ENCODE data around the gene AUH.
"Not testable (repeated sequence)": the region's sequence is repeated elsewhere in the genome, so short reads cannot be mapped to it uniquely, and the experiment has no call there.

Gene AUH

GRCh38 chr9:91207729-91208418, 153.8 kb downstream of the AUH start:
- no peak for DNase-seq (ENCODE audit: low spot score)

DNA sequence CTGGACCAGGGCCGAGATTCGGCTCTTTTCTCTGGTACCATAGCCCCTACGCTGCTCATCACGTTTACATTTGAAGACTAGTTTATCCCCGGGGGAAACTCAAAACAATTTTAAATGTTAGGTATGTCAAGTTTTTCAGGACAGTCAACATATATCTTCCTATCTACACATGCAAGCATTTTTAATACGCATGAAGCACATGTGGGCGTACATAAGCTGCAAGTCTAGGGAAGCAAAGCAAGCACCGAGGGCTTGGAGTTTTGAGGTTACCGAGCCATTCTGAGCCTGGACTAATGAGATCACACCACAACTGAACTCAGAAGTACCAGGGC, 154.4 kb downstream of the AUH start:
- DNase-seq (ENCODE audit: low spot score) = no peak

- no peak for DNase-seq (ENCODE audit: low spot score)
Observed at GRCh38 chr9:91206806-91207205, 154.9 kb downstream of the AUH start.

- DNase-seq (ENCODE audit: low spot score) = no peak
Observed at GRCh38 chr9:91202736-91203283, 158.9 kb downstream of the AUH start.

- DNase-seq (ENCODE audit: low spot score) = no peak
Observed at GRCh38 chr9:91200692-91201336, 160.9 kb downstream of the AUH start.

GRCh38 chr9:91199739-91200497, 161.8 kb downstream of the AUH start:
- no peak for DNase-seq (ENCODE audit: low spot score)

DNA sequence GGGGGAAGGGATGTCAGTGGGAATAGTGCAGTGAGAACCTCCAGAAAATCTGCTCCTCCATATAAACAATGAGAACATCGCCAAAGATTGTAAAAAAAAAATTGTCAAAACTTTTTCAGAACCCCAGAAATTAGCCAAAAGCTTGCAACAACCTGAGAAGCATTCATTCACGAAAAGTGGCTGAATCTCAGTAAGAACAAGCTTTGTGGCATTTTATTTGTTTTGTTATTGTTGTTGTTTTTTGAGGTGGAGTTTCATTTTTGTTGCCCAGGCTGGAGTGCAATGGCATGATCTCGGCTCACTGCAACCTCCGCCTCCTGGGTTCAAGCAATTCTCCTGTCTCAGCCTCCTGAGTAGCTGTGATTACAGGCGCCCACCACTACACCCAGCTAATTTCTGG, 162.8 kb downstream of the AUH start:
- DNase-seq (ENCODE audit: low spot score) = not testable (repeated sequence)

GRCh38 chr9:91198405-91198804, 163.3 kb downstream of the AUH start:
- DNase-seq (ENCODE audit: low spot score) = no peak

DNA sequence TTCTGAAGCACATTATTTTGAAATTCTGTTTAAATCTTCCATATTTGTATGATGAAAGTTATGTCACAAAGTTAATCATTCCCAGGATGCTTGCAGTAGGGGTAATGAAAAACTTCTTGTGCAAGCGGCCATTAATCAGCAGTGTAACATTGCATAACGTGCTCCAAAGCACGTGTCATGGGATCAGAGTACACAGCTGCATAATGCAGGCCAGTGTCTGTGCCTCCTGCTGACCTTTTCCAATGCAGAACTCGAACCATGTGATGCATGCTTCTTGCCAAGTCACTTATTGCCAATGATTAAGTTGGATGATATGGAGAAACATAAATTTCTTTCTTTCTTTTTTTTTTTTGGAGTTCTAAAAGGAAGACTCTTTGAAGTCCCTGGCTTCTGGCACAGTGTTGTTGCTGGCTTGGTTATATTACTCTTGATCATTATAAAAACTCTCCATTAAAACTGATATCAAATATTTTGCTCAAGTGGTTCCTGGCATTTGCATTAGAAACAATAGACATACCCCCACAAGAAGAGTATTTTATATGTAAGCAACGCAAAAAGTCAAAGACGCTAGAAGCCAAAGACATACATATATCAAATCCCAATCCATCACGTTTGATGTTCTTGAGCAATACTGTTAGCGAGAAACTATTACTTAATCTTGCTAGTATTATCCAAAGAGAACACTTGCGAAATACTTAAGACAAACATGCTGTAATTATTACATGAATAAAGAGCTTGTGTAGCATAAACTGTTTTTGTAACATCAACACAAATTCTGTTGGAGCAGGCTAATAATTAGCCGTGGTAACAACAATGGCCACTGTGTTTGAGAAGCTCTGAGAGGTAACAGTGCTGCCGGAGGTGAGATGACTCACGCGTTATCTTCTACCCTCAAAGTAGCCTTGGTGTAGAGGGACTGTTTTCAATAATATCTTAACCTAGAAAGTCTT, 164.2 kb downstream of the AUH start:
- DNase-seq (ENCODE audit: low spot score) = peak; percentile 38

DNA sequence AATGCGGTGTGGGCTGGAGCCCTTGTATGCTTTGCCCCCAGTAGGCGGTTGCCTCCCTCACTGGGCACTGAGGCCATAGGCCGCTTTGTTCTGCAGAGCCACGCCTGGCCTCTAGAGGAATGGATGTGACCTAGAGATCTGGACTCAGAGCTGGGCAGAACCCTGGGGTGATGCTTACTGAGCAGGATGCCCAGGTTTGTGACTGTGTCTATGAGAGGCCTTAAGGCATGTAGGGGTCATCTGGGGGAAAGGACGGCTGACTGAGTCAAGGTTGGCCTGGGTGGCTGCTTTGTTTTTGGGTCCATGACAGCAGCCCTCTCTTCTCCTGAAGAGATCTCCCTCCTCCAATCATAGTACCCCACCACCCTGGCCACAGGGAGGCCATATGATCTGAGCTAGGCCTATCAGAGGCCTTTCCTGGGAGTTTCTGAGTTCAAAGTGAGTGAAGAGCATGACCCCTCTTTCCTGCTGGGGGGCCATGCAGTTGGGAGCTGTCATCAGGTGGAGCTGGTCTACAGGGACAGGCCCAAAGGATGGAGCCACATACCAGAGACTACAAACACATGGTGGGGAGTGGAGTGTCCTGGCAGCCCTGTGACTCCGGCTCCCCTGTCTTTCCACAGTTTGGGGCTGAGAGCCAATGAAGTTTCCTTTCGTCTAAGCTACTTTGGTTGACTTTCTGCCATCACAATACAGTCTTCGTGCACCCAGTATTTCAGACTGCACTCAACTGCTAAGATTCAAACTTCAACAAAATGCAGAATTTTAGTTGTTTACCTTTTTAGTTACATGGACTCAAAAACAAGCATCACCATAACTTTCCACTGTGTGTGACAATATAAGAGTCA, 165.4 kb downstream of the AUH start:
- no peak for DNase-seq (ENCODE audit: low spot score)

GRCh38 chr9:91195372-91196012, 166.2 kb downstream of the AUH start:
- DNase-seq (ENCODE audit: low spot score) = no peak

GRCh38 chr9:91193658-91194391, 167.9 kb downstream of the AUH start:
- DNase-seq (ENCODE audit: low spot score) = peak; percentile 83

DNA sequence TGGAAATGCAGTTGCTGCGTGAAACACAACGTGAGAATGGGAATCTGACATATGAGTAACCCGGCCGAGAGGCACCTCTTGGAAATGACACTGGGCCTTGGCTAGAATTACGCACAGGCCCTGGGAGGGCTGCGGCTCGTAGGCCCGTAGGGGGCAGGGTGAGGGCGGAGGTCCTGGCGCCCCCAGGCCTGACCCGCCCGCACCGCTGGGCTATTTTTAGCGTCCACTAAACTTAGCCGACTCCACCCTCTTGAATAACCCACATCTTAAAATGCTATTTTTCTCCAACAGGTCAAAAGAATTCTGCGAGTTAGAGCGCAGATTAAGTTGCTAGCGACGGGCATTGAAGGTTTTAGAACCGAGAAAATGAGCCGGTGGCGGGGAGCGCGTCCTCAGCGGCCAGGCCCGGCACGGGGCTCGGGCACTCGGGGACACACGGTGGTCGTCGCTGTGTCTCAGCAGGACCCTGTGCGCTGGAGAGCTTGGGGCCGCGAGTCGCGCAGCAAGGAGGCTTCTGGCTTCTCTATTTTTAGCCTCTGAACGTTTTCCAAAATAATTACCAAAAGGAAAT, 168.5 kb downstream of the AUH start:
- DNase-seq (ENCODE audit: low spot score) = peak; percentile 79

- DNase-seq (ENCODE audit: low spot score) = no peak
Observed at GRCh38 chr9:91192381-91193086, 169.2 kb downstream of the AUH start.

GRCh38 chr9:91191411-91192380, 170.0 kb downstream of the AUH start:
- DNase-seq (ENCODE audit: low spot score) = no peak

DNA sequence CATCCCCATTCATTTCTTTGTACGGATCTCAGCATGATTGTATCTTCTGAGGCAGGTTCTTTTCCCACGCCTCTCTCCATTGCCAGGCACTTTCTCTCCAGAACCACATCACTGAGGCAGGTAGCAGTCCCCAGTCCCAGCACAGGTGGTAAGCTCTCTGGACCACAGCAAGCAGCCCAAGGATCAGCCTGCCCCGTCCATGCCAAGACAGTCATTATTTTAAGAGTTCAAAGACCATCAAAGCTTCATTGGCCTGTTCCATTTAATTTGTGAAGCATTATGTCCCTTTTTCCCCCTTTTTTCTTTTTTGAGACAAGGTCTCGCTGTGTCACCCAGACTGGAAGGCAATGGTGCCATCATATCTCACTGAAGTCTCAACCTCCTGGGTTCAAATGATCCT, 171.7 kb downstream of the AUH start:
- DNase-seq (ENCODE audit: low spot score) = no peak
